SK-N-SH (cell line): Measurements from ENCODE around the gene NLRP11. TPM values are rescaled to one million over a fixed set of nuclear protein-coding genes. Genes with fewer than 3 reads are reported as not detected.

Experiments
- CTCF ChIA-PET: fragments of 300-600, 350-600 bp; formaldehyde crosslinking; extraction: SDS; loops from one replicate; lab custom pipeline; 2021; lab: Yijun Ruan, JAX
- POLR2A ChIA-PET: fragments of 350-600 bp; sonication (Branson Sonifier 250); formaldehyde crosslinking; extraction: SDS; loops from one replicate; lab custom pipeline; 2020; ENCODE audit warnings: antibody characterized with exemption, inconsistent platforms; lab: Yijun Ruan, JAX
- DNase-seq: peaks from one replicate; pipeline ENCODE4 v3.0.0; 2012
- H2AFZ ChIP-seq: fragments of 200-600 bp; sonication (generic); 2 replicates; pipeline ENCODE4 v1.8.1; 2016; ENCODE audit warnings: antibody characterized with exemption, mild to moderate bottlenecking, low read depth
- H3F3A ChIP-seq: fragments of 200-600 bp; sonication (generic); replicated peaks from 2 replicates; pipeline ENCODE3; 2016; ENCODE audit warnings: antibody characterized with exemption, mild to moderate bottlenecking; ENCODE audit not compliant: insufficient read depth
- H3K27ac ChIP-seq, 2 experiments: fragments of 200-500 bp in 1 of 2; fragments of 200-600 bp in 1 of 2; sonication (Bioruptor generic) in 1 of 2; sonication (generic), shearing (Covaris generic) in 1 of 2; 2 replicates each; pipeline versions ENCODE4 v1.5.1 to v1.6.1; 2014 to 2016; ENCODE audit warnings: low read depth in 2 of 2, inconsistent platforms in 1 of 2, low read length in 1 of 2, mild to moderate bottlenecking in 1 of 2, mixed read lengths in 1 of 2
- H3K27me3 ChIP-seq: fragments of 200-600 bp; sonication (generic), shearing (Covaris generic); 2 replicates; pipeline ENCODE4 v1.6.1; 2016; ENCODE audit warnings: mixed run types; ENCODE audit not compliant: insufficient read depth
- H3K36me3 ChIP-seq, 2 experiments: fragments of 200-500 bp in 1 of 2; fragments of 200-600 bp in 1 of 2; sonication (Bioruptor generic) in 1 of 2; sonication (generic) in 1 of 2; replicated peaks in 1 of 2; 2 replicates each; pipeline versions ENCODE3 to v1.5.1; 2014 to 2016; ENCODE audit warnings: low read length in 1 of 2, mild to moderate bottlenecking in 1 of 2; ENCODE audit not compliant: insufficient read depth in 2 of 2, control insufficient read depth in 1 of 2
- H3K4me1 ChIP-seq, 2 experiments: fragments of 200-500 bp in 1 of 2; fragments of 200-600 bp in 1 of 2; sonication (Bioruptor generic) in 1 of 2; sonication (generic), shearing (Covaris generic) in 1 of 2; 2 replicates each; pipeline versions ENCODE4 v1.5.1 to v1.6.1; 2014 to 2016; ENCODE audit warnings: low read depth in 1 of 2, low read length in 1 of 2, mixed run types in 1 of 2; ENCODE audit not compliant: insufficient read depth in 2 of 2, control insufficient read depth in 1 of 2
- H3K4me2 ChIP-seq: fragments of 200-600 bp; sonication (generic), shearing (Covaris generic); 2 replicates; pipeline ENCODE4 v1.6.1; 2017; ENCODE audit warnings: mixed run types
- H3K4me3 ChIP-seq, 2 experiments: fragments of 200-500 bp in 1 of 2; fragments of 200-600 bp in 1 of 2; sonication (Bioruptor generic) in 1 of 2; sonication (generic), shearing (Covaris generic) in 1 of 2; 2 replicates each; pipeline versions ENCODE4 v1.5.1 to v1.8.1; 2014 to 2016; ENCODE audit warnings: low read depth in 2 of 2, inconsistent platforms in 1 of 2, low read length in 1 of 2, mild to moderate bottlenecking in 1 of 2, mixed read lengths in 1 of 2, moderate library complexity in 1 of 2
- H3K79me2 ChIP-seq: fragments of 200-600 bp; sonication (generic); 2 replicates; pipeline ENCODE4 v1.8.1; 2017; ENCODE audit warnings: mild to moderate bottlenecking; ENCODE audit not compliant: insufficient read depth
- H3K9ac ChIP-seq: fragments of 200-600 bp; sonication (generic); 2 replicates; pipeline ENCODE4 v1.6.1; 2017; ENCODE audit warnings: mixed run types
- H3K9me2 ChIP-seq: fragments of 200-600 bp; sonication (generic); 2 replicates; pipeline ENCODE4 v1.6.1; 2017; ENCODE audit warnings: mixed run types
- H3K9me3 ChIP-seq: fragments of 200-600 bp; sonication (generic); 2 replicates; pipeline ENCODE4 v1.6.1; 2017; ENCODE audit warnings: mixed run types, mild to moderate bottlenecking, moderate library complexity
- H4K20me1 ChIP-seq: fragments of 200-600 bp; sonication (generic); 2 replicates; pipeline ENCODE4 v1.6.1; 2017; ENCODE audit warnings: mild to moderate bottlenecking, mixed run types; ENCODE audit not compliant: insufficient read depth
- EP300 ChIP-seq, 2 experiments: IDR thresholded peaks; 2 replicates each; pipeline versions ENCODE4 v1.4.0 to v1.6.1; 2012; ENCODE audit warnings: borderline replicate concordance in 1 of 2, low read depth in 1 of 2, low read length in 1 of 2
- GABPA ChIP-seq: IDR thresholded peaks from 2 replicates; pipeline ENCODE4 v1.4.0; 2012; ENCODE audit warnings: low read depth, mild to moderate bottlenecking
- GATA2 ChIP-seq: sonication (generic); formaldehyde crosslinking; IDR thresholded peaks from 2 replicates; pipeline ENCODE4 v1.5.0; 2020; ENCODE audit warnings: mild to moderate bottlenecking, missing genetic modification reagents
- PBX3 ChIP-seq: IDR thresholded peaks from 2 replicates; pipeline ENCODE4; 2012
- POLR2AphosphoS5 ChIP-seq: IDR thresholded peaks from 2 replicates; pipeline ENCODE4 v1.6.1; 2012; ENCODE audit warnings: low read depth, low read length
- RAD21 ChIP-seq: IDR thresholded peaks from 2 replicates; pipeline ENCODE4 v1.6.1; 2012; ENCODE audit warnings: mild to moderate bottlenecking, low read length
- RXRA ChIP-seq: IDR thresholded peaks from 2 replicates; pipeline ENCODE4 v1.4.0; 2012; ENCODE audit warnings: low read depth, mild to moderate bottlenecking, borderline replicate concordance
- SIN3A ChIP-seq: IDR thresholded peaks from 2 replicates; pipeline ENCODE4 v1.6.1; 2012; ENCODE audit warnings: low read depth, mild to moderate bottlenecking, low read length, moderate library complexity, borderline replicate concordance
- TAF1 ChIP-seq: IDR thresholded peaks from 2 replicates; pipeline ENCODE4 v1.6.1; 2012; ENCODE audit warnings: low read depth, mild to moderate bottlenecking, low read length, moderate library complexity, borderline replicate concordance
- ZBTB33 ChIP-seq: IDR thresholded peaks from 2 replicates; pipeline ENCODE4 v1.4.0; 2012; ENCODE audit warnings: low read depth, borderline replicate concordance
- WGBS: methylation state at CpG from one replicate; pipeline ENCODE4 v1.1.6; 2017; ENCODE audit warnings: low lambda C conversion rate; 5-methylcytosine and 5-hydroxymethylcytosine counted together
- polyA plus RNA-seq, 3 experiments: library from polyadenylated mRNA; depleted of rRNA; stranded (reverse); fragments of >200 nt; gene quantifications; 2 replicates each; pipeline ENCODE4 v1.2.3, GENCODE V29; 2012
- TF ChIP-seq, protein P1 (sequence below): IDR thresholded peaks from 2 replicates; pipeline ENCODE4 v1.4.0; 2012; ENCODE audit warnings: low read depth, borderline replicate concordance
- TF ChIP-seq, protein P2 (sequence below): fragments of 200-600 bp; sonication (generic); IDR thresholded peaks from 2 replicates; pipeline ENCODE4 v1.6.1; 2017; ENCODE audit warnings: antibody characterized with exemption, mild to moderate bottlenecking, moderate library complexity

Gene NLRP11
- polyA plus RNA-seq (2012; rRNA removed), result 0.02 TPM in 1 of 2 replicates, not detected in the other
- polyA plus RNA-seq (2012; cell fraction: cytosol; rRNA removed), result 0.01 TPM in 1 of 2 replicates, not detected in the other
- polyA plus RNA-seq (2012; cell fraction: nucleus; rRNA removed), result 0.01 TPM in 1 of 2 replicates, not detected in the other

DNA sequence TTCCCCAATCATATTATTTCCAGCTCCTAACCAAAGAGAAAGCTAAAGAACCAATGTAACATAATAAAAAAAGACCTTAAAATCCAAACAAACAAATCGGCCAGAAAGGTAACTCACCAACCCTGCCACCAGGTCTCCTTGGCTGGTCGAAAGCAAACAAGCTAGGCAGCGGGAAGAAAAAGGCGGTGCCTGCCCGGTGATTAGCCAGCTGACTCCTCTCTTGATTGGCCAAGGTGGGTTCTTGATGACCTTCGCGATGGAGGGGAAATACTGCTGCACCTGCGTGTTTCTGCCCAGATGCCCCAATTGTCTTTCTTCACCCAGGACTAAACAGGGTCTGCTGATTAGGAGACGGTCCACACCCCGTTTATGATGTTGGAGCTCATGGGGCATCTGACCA lies at the start of gene NLRP11:
Gene NLRP11, minus strand, starts transcription at position 154 of the 400 bp plus-strand sequence. CDS start 13,825 bp downstream, outside the sequence.
- H3K9me2 ChIP-seq, result no peaks in the 10 kb centered on the region
- no peaks in the 10 kb centered on the region for H3K4me1 ChIP-seq
- no peaks in the 10 kb centered on the region for H3K79me2 ChIP-seq
- H3F3A ChIP-seq, result no peaks in the 10 kb centered on the region
- ChIA-PET CTCF (interaction anchor here (0.9 to 1.1 kb wide), 2 partner anchors 14 to 22 kb away, joined by 3 read pairs; no protein-coding TSS in a partner anchor), POLR2A (no interaction called here)
- no peaks in the 10 kb centered on the region for H3K36me3 ChIP-seq
- DNase-seq, result no peak
- no peak within 1 kb of the TSS for H3K4me3 ChIP-seq
- TF ChIP-seq TAF1 (no peak), RAD21 (no peak), ZBTB33 (no peak), POLR2AphosphoS5 (no peak), GABPA (no peak), EP300 (IDR thresholded peaks at IDR 0.05; ENCODE audit: borderline replicate concordance in 1 of 2, low read depth in 1 of 2, low read length in 1 of 2) (no peak), PBX3 (no peak), SIN3A (no peak)
- TF ChIP-seq, protein P1, sequence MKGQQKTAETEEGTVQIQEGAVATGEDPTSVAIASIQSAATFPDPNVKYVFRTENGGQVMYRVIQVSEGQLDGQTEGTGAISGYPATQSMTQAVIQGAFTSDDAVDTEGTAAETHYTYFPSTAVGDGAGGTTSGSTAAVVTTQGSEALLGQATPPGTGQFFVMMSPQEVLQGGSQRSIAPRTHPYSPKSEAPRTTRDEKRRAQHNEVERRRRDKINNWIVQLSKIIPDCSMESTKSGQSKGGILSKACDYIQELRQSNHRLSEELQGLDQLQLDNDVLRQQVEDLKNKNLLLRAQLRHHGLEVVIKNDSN, result no peak
- TF ChIP-seq, protein P2, sequence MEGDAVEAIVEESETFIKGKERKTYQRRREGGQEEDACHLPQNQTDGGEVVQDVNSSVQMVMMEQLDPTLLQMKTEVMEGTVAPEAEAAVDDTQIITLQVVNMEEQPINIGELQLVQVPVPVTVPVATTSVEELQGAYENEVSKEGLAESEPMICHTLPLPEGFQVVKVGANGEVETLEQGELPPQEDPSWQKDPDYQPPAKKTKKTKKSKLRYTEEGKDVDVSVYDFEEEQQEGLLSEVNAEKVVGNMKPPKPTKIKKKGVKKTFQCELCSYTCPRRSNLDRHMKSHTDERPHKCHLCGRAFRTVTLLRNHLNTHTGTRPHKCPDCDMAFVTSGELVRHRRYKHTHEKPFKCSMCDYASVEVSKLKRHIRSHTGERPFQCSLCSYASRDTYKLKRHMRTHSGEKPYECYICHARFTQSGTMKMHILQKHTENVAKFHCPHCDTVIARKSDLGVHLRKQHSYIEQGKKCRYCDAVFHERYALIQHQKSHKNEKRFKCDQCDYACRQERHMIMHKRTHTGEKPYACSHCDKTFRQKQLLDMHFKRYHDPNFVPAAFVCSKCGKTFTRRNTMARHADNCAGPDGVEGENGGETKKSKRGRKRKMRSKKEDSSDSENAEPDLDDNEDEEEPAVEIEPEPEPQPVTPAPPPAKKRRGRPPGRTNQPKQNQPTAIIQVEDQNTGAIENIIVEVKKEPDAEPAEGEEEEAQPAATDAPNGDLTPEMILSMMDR, result no peak
- WGBS, result 15% methylated on average over 10 of the region's 10 CpGs
- no peak within 1 kb of the TSS for H2AFZ ChIP-seq
- H4K20me1 ChIP-seq, result no peaks in the 10 kb centered on the region
- no peak within 1 kb of the TSS for H3K9ac ChIP-seq
- H3K4me2 ChIP-seq, result no peak within 1 kb of the TSS
- no peak within 1 kb of the TSS for H3K27ac ChIP-seq
- H3K9me3 ChIP-seq, result no peaks in the 10 kb centered on the region
- 0 out of 2 replicates have a peak, but pooled peaks cover 6% of the 10 kb centered on the region for H3K27me3 ChIP-seq

- WGBS, result 4% methylated on average over 3 of the region's 3 CpGs
- no peaks in the 10 kb centered on the region for H3K79me2 ChIP-seq
- TF ChIP-seq ZBTB33, result no peak
- no peak for TF ChIP-seq RXRA
- no peak for TF ChIP-seq GABPA
- TF ChIP-seq, protein P1, result no peak
- TF ChIP-seq GATA2 (CRISPR knock-in tag), result no peak
- no peak for TF ChIP-seq PBX3
- TF ChIP-seq SIN3A, result no peak
- no peak for TF ChIP-seq TAF1
Observed at GRCh38 chr19:55877211-55877610, 45.4 kb upstream of the NLRP11 start.

More at GRCh38 chr19:55877211-55877610, 45.4 kb upstream of the NLRP11 start:
- ChIA-PET POLR2A (no interaction called here), CTCF (interaction anchor here (0.6 kb wide), 1 partner anchor 57 kb away, joined by 3 read pairs; no protein-coding TSS in a partner anchor)
- Histone ChIP-seq H3F3A (no peaks in the 10 kb centered on the region), H3K9ac (no peak overlapping the region), H3K9me2 (no peaks in the 10 kb centered on the region), H3K27ac (no peak overlapping the region), H3K4me1 (no peaks in the 10 kb centered on the region), H3K4me2 (no peak overlapping the region), H3K9me3 (no peaks in the 10 kb centered on the region), H2AFZ (no peak overlapping the region), H4K20me1 (no peaks in the 10 kb centered on the region), H3K36me3 (no peaks in the 10 kb centered on the region), H3K4me3 (no peak overlapping the region), H3K27me3 (peaks cover 16% of the 10 kb centered on the region; the same call in 1 of the 2 replicates)
- no peak for DNase-seq
